HG03469 (cell line): ENCODE measurements around the gene IFITM2.

Experiments
- ATAC-seq: cut with Tn5 transposase; IDR thresholded peaks from one replicate; pipeline ENCODE4 v1.9.1; 2021; ENCODE audit warnings: mild to moderate bottlenecking, moderate library complexity, moderate number of reproducible peaks; ENCODE audit not compliant: unreplicated experiment

The IFITM2 gene

DNA sequence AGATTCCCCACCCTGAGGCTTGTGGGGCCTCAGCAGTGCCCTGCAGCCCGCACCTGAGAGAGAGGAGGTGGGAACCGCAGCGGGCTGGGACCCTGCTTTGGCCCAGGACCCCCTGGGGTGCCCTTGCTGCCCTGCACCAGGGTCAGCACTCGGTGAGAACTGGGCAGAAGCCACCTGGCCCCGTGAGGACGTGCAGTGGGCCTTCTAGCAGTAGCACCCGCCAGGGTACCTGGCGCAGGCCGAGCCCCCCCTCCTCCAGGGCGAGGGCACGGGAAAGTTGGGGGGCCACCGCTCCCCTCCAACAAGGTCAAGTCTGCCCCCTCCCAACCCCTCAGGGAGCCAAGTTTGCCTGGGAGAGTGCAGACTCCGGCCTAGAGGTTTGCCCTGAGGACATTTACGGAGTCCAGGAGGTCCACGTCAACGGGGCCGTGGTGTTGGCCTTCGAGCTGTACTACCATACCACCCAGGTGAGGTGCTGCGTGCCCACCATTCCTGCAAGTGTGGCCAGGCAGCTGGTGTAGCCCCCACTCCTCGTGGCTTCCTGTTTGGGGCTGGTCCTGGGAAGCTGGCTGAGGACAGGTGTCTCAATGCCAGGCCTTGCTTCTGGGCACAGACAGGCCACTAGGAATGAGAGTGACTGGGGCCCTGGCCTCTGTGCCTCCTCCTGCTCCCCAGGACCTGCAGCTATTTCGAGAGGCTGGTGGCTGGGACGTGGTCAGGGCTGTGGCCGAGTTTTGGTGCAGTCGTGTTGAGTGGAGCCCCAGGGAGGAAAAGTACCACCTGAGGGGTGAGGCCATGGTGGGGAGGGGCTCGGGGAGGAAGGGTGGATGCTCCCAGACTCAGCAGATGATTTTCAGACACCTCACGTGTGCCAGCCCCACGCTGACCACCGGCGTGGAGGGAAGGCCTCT is 15.2 kb upstream of the IFITM2 start:
- no peak for ATAC-seq

DNA sequence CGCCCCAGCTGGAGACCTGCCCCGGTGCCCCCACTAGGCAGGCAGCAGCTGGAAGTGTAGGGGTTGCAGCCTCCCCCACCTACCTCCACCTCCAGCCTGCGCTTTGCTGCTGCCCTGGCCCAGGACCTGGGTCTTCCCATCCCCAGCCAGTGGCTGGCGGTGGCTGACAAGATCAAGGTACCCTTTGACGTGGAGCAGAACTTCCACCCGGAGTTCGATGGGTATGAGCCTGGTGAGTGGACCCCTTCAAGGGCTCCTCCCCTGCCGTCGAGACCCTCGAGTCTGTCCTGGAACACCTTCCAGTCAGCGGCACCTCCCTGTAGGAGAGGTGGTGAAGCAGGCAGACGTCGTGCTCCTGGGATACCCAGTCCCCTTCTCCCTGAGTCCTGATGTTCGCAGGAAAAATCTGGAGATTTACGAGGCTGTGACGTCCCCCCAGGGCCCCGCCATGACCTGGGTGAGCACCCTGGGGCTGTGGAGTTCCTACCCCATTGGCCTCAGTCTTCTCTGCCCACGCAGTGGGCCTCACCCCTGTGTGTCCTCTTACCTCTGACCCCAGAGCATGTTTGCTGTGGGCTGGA is 14.3 kb upstream of the IFITM2 start:
- ATAC-seq, result no peak

DNA sequence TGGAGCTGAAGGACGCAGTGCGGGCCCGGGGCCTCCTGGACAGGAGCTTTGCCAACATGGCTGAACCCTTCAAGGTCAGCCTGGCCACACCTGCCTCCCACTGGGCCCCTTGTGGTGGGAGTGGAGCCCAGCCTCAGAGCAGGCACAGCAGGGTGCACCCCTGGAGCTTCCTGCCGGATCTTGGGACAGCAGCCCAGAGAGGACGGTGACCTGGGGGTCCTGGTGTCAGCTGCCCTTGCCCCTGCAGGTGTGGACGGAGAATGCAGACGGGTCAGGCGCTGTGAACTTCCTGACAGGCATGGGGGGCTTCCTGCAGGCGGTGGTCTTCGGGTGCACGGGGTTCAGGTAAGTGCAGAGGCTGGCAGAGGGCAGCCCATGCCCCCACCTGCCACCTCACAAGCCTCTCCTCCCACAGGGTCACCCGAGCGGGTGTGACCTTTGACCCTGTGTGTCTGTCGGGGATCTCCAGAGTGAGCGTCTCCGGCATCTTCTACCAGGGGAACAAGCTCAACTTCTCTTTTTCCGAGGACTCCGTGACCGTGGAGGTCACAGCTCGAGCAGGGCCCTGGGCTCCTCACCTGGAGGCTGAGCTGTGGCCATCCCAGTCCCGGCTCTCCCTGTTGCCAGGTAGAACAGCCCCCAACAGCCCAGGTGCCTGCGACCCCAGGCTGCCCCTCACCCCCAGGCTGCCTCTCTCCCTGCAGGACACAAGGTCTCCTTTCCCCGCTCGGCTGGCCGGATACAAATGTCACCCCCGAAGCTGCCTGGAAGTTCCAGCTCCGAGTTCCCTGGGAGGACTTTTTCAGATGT is 13.6 kb upstream of the IFITM2 start:
- ATAC-seq, result no peak

DNA sequence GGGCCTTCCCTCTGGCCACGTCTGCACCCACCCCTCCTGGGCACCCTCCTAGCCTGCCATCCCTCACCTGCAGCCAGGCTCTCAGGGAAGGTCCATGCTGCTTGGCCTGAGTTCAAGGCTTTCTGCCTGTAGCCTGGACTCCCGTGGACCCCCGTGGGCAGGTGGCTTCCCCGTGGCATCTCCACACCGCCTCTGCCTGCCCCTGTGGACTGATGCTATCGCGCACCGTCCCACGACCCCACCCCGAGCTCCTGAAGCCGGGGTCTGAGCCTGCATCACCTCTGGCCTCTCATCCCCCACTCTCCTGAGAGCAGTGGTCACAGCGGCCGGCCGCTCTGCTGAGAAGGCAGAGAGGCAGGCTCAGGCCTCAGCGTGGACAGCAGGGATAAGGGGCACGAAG is 12.8 kb upstream of the IFITM2 start:
- ATAC-seq, result no peak

DNA sequence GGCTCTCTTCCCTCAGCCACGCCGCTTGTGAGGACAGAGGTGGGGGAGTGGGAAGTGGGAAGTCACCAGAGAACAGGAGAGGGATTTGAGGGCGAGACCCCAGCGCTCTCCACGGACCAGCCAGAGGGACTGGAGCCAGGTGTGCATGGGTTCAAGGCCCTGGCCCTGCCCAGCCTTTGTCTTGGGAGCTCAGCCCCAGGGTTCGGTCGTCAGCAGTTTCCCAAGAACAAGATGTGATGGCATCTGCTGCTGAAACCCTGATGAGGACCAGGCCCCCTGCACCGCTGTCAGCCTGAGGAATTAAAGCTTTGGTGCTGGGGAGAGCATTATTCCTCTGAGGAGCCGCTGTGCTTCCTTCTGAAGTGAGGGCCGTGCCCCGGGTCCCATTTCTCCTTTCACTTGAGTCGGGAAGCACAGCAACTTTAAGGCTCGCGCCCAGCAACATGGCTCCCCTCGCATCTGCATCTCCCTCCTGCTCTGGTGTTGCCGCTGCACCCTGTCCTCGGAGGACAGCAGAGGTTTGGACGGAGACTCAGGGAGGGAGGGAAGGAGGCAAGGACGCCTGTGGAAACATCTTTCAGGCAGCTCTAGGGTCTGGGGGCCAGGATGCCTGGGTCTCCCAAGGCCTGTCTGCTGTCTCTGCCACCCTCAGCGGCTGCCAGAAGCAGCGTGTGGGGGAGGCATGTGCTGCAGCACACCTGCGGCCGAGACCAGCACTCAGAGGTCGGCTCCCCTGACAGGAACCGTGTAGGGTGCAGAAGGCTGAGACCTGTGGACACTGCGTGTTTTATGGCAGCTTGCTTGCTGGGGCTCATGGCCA is 12.1 kb upstream of the IFITM2 start:
- no peak for ATAC-seq

DNA sequence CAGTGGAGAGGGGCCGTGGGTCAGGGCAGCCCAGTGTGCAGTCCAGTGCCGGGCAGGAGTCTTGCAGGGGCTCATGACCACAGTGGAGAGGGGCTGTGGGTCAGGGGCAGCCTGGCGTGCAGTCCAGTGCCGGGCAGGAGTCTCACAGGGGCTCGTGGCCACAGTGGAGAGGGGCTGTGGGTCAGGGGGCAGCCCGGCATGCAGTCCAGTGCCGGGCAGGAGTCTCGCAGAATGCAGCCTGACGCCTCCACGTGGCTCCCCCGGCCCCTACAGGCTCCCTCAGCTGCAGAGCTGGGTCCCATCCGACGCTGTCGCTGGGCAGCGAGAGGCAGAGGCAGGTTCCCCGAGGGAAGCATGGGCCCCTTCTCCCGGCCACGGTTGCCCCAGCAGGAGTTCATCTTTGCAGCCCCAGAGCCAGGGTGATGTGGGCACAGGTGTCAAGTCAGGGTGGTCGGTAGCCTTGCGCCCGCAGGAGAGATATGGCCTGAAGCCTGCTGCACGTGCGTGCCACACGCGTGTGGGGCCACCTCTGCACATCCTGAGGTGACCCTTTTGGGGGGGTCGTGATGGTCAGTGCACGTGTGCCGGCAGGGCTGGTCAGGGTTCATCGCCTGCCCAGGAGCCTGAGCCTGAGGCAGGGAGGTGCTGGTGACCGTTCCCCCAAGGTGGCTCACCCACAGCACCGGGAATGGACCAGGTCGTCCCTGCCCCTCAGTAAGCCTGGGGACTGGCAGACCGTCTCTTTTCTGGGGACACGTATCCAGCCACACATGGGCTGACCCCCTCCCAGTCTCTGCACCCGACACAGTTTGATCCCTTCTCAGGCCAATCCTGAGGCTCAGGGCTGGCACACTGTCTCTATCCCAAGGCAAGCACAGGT is 11.2 kb upstream of the IFITM2 start:
- ATAC-seq, result no peak

DNA sequence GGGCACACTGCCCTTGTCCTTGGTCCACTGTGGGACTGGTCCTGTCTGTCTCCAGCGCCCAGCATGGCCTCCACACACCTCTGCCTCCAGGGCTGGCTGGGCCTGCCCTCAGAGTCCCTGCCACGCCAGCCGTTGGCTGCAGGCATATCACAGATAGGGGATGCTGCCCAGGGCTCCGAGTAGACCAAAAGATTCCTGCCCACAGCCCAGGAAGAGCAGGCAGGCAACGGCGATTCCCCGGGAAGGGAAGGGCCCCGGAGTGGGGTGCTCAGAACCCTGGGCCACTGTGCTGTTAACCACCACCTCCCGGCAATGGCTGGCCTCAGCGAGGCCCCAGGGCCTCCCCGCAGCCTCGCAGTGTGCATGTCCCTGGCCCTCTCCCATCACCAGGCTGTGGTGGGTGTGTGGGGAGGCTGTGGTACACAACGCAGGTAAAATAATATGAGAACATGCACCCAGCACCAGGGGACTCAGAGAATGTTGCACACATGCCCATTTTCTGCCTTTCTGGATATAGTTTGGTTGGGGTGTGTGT is 10.5 kb upstream of the IFITM2 start:
- ATAC-seq, result no peak

DNA sequence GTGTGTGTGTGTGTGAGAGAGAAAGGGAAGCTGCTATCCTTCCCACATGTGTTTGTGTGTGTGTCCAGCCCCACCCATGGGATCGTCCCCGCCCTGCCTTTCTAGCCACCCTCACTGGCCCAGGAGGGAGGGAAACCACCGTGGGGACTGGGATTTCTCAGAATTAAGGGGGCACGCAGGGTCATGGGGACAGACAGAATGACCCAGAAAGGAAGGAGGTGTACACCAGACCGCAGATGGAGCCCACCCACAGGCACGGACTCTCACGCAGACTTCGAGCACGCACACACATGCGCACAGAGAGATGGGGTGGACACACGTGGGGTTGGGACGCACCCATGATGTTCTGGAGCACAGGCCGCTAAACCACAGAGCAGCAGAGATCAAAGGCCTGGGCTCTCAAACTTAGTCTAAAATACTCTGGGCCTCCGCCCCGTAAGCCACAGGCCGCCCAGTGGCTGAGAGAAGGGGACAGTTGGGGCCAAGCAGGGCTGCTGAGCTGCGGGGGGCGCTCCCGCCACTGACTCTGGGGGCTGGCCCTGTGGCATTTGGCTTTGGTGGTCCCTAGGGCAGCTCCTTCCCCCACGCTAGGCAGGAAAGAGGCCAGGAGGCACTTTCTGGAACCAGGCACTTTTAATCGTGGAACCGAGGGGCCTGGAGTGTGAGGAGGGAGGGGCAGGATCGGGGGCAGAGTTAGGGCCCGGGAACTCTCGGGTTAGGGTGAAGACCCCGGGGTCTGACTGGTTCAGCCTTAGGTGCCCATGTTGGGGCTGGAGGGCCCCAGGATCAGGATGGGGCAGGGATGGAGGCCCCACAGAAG is 9.8 kb upstream of the IFITM2 start:
- ATAC-seq, result no peak

DNA sequence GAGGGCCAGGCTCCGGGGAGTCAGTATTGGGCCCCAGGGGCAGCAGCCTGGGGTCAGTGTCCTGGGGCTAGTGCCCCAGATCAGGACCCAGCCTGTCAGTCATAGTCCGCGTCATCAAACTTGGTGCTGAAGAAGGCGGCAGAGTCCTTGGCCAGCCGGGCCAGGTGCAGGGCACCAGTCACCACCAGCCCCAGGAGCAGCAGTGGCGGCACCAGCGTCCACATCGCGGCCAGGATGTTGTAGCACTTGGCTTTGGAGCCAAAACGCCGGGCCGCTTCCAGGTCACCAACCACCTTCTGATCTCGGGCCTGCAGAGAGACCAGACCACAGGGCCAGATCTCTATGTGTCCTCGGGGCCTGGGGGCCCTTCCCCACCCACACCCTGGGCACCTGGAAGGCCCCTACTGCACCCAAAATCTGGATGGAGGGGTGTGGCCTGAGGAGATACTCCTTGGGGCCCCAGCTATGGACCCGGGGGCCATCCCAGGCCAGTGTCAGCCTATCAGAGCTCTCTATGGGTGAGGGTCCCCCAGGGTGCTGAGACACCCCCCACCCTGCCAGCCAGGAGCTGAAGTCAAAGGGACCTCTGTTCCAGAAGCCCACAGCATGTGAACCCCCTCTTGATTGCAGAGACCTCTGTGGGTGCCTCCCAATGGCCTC is 9.1 kb upstream of the IFITM2 start:
- no peak for ATAC-seq

DNA sequence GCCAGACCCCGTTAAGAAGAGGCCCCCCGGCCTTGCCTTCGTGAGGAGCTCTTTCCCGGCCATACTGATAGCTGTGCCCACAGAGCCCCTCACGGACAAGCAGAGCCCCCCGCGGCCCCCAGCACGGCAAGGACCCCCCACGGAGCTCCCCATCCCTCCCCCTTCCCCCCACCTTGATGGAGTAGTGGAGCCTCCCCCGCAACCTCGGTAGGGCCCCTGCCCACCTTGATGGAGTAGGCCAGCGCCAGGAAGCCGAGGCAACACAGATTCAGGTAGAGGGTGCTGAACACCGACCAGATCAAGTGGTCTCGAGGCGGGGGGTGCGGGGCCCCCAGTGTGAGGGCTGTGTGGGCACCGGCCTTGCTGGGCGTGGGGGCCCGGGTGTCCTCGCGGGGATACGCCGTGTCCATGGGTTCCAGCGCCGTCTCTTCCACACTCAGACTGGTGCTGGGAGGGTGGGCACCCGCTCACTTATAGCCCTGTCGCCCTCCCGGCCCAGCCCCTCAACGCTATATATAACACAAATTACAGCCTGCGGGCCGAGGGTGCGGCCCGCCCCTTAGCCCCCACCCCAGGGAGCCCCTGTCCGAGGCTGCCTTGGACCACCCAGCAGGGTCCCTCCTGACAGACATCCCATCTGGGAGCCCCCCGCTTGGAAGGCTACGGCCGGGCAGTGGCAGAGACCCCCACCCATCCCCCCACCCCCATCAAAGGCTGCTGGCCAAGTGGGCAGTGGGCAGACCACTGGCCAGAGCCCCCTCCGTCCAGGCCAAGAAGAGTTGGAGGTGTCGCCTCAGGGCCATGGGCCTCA is 8.3 kb upstream of the IFITM2 start, which contains the start of gene IFITM5:
Gene IFITM5, minus strand, starts transcription at position 446 of the 811 bp plus-strand sequence. Its CDS starts 36 bp downstream, at position 410.
- no peak for ATAC-seq

DNA sequence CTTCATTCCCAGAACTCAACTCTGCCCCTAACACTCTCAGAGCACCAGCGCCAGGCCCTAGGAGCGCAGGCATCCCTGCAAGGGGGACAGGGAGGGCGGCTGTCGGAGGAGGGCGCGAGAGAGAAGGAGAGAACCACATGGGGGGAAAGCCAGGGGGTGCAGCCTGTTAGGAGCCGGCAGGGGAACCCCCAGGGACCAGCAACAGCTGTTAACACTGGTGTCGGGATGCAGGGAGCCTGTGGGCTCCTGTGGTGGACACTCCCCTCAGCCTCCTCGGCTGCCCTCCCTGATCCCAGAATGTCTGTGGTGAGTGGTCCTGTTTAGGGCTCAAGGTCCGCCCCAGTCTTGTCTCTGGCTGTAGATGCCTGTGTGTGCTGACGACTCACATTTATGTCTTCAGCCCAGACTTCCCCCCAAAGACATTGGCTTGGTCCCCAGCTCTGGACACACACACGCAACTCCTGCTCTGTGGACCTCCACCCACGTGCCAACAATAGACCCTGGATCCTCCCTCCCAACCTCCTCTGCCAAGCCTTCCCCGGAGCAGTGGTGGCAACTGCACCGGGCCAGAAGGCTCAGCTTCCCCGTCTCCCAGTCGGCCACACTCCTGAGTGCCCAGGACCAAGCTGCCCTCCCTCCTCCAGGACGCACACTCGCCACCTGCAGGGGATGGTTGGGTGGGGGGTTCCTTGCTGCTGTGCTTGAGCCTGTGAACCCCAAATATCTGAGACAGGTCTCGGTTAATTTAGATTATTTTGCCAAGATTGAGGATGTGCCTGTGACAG is 7.5 kb upstream of the IFITM2 start:
- ATAC-seq, result no peak

DNA sequence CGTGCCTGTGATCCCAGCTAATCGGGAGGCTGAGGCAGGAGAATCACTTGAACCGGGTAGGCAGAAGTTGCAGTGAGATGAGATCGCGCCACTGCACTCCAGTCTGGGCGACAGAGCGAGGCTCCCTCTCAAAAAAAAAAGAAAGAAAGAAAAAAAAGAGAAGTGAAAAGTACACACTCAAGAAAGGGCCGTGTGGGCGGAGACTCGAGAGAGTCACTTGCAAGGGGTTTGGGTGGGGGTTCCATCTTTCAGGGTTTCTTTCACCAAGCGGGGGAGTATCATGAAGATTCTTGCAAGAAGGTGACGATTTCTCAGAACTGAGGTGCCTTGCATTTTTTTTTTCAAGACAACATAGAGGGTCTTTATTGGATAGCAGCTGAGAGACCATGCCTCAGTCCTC is 4.3 kb upstream of the IFITM2 start:
- ATAC-seq, result no peak

DNA sequence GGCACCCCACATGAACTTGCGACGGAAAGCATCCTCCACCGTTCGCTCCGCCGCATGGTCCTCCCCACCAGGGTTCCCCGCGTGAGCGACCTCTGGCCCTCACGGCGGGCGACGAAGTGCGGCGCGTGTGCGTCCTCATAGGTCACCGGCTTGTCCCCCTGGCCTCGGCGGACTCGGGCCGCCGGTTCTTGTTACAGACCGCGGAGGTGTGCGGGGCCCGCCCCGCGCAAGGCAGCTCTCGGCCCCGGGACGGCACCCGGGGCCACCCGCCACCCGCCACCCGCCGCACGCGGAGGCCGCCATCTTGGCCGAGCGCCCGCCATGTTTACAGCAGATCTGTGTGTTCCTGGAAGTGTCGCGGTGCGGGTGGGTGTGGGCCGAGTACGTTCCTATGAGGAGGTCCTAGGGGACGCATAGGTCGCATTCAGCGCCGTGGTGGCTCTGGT is 3.5 kb upstream of the IFITM2 start:
- ATAC-seq, result no peak

DNA sequence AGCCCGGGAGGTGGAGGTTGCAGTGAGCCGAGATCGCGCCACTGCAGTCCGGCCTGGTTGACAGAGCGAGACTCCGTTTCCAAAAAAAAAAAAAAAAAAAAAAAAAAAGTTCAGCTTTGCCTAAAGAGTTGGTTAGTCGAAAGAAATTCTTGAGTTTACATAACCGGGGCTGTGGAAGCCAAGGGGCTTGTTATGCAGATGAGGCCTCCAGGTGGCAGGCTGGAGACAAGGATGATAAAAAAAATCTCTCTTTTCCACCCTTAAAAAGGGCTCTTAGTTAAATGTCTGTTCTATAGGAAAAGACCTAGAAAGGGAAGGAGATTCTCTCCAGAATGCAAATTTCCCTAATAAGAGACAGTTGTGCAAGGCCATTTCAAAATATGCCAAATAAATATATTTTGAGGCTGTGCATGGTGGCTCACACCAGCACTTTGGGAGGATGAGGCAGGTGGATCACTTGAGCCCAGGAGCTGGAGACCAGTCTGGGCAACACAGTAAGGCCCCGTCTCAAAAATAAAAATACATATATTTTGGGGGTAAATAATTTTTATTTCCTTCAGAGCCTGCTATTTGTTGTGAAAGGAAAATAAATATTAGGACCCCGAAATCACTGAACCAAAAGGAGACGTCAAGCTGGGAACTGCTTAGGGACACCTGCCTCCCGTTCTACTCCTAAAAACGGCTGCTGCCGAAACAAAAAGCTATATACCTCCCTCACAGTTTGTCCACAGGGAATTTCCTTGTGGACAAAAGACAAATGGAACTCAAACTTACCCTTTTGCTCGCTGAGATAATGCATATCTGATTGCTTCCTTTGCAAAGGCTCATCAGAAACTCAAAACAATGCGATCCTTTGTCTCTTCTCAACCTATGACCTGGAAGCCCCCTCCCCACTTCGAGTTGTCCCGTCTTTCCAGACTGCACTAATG is 2.4 kb upstream of the IFITM2 start:
- ATAC-seq, result no peak

DNA sequence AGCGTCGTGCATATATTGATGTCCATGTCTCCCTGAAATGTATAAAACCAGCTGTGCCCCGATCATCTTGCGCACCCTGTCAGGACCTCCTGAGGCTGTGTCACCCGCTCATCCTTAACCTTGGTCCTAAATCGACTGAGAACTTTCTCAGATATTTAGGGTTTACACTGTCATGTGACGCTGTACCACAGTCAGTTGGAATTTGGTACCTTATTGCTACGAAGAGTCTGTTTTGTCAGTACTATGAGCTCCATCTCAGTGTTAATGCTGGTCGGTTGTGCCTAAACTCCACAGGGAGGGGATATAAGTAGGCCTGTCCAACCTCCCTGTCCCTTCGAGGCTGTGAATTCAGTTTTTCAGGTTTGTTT is 1.8 kb upstream of the IFITM2 start:
- ATAC-seq, result no peak
